ENCODE results near the gene CAMTA1.

DNA sequence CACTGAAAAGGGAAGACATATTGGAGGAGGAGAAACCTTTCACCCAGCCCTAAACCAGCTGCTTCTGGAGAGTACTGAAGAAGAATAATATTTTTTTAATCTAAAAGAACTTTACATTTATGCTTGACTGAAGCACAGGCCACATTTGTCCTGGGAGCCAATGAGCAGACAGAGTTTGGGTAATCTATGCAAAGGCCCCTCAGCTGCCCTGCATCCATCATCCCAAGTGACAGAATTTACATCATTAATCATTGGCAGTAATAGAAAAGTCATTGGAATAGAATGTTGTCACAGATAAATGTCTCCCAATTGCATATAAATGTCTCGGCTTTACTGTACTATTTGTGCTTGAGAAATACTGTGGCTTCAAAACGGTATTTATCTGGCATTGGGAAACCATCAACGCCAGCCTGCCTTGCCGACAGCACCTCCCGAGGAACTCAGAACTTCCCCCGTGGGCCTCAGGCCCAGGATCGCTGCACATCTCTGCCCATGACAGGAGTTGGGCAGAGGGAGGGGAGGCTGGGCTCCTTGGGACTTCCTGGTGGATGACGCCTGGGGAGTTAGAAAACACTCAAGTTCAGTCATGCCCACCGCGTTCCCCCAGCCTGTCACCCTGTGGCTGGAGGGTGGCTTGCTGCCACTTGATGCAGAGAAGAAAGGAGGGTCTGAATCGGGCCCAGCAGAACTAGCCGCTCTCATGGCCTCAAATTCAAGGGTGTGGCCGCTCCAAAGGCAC lies 133.1 kb downstream of the CAMTA1 start:
- TF ChIP-seq POLR2AphosphoS5 (IDR thresholded peaks at IDR 0.05; ENCODE audit: low read depth, low read length) = no peak
- TF ChIP-seq POLR2A (IDR thresholded peaks at IDR 0.05; ENCODE audit: borderline replicate concordance, extremely low read depth, insufficient read depth, insufficient read length) = no peak
- TF ChIP-seq, protein P1, sequence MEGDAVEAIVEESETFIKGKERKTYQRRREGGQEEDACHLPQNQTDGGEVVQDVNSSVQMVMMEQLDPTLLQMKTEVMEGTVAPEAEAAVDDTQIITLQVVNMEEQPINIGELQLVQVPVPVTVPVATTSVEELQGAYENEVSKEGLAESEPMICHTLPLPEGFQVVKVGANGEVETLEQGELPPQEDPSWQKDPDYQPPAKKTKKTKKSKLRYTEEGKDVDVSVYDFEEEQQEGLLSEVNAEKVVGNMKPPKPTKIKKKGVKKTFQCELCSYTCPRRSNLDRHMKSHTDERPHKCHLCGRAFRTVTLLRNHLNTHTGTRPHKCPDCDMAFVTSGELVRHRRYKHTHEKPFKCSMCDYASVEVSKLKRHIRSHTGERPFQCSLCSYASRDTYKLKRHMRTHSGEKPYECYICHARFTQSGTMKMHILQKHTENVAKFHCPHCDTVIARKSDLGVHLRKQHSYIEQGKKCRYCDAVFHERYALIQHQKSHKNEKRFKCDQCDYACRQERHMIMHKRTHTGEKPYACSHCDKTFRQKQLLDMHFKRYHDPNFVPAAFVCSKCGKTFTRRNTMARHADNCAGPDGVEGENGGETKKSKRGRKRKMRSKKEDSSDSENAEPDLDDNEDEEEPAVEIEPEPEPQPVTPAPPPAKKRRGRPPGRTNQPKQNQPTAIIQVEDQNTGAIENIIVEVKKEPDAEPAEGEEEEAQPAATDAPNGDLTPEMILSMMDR (IDR thresholded peaks at IDR 0.05 in 2 of 3, conservative IDR thresholded peaks at IDR 0.05 in 1 of 3; ENCODE audit: borderline replicate concordance in 1 of 3, insufficient read depth in 1 of 3, low read depth in 2 of 3, low read length in 2 of 3) = no peak
- TF ChIP-seq EZH2 (IDR thresholded peaks at IDR 0.05) = no peak
- no peak for TF ChIP-seq FOSL1 (IDR thresholded peaks at IDR 0.05; ENCODE audit: low read depth)
- no peak for TF ChIP-seq YY1 (IDR thresholded peaks at IDR 0.05; ENCODE audit: extremely low read depth, insufficient replicate concordance, low read depth, low read length)
- TF ChIP-seq, protein P2, sequence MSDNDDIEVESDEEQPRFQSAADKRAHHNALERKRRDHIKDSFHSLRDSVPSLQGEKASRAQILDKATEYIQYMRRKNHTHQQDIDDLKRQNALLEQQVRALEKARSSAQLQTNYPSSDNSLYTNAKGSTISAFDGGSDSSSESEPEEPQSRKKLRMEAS (IDR thresholded peaks at IDR 0.05) = no peak
- no peak for TF ChIP-seq TCF7L2 (IDR thresholded peaks at IDR 0.05; ENCODE audit: borderline replicate concordance, extremely low read depth, insufficient read depth, insufficient read length)
- TF ChIP-seq RAD21 (IDR thresholded peaks at IDR 0.05; ENCODE audit: low read depth) = no peak

All from HCT116 (cell line).